HCT116 (cell line): ENCODE results near the gene FAM163B. TPM values are rescaled to one million over a fixed set of nuclear protein-coding genes. Genes with fewer than 3 reads are reported as not detected.

Experiments
- ATAC-seq: fragments of 200-7000 bp; cut with Tn5 transposase; 2 replicates; pipeline ENCODE4 v1.9.1; 2020; ENCODE audit warnings: mild to moderate bottlenecking, moderate library complexity
- BruUV-seq: library from RNA; stranded (reverse); fragments of 400-500 nt; replicated peaks from 2 replicates; lab custom pipeline; 2021; lab: Mats Ljungman, UMichigan
- CTCF ChIA-PET: fragments of 300-600 bp; sonication (Branson Sonifier 250); formaldehyde crosslinking; loops from one replicate; lab custom pipeline; 2021; ENCODE audit warnings: antibody characterized with exemption; lab: Charles Lee
- POLR2A ChIA-PET: fragments of 300-600, 350-600 bp; sonication (Branson Sonifier 250); formaldehyde crosslinking; loops from one replicate; lab custom pipeline; 2021; ENCODE audit warnings: antibody characterized with exemption; lab: Charles Lee
- RAD21 ChIA-PET, 2 experiments: fragments of 300-600 bp; sonication (Branson Sonifier 250); formaldehyde crosslinking; loops; one replicate each; lab custom pipeline; 2023; ENCODE audit warnings: low total read pairs in 2 of 2; ENCODE audit not compliant: uncharacterized antibody in 2 of 2, unreplicated experiment in 2 of 2, low non-redundant PET in 1 of 2; lab: Charles Lee
- DNase-seq: peaks from one replicate; pipeline ENCODE4 v3.0.0-alpha.2; 2010; ENCODE audit warnings: low read depth, low spot score
- H2AFZ ChIP-seq: fragments of 200-600 bp; shearing (Covaris generic), sonication (generic); 2 replicates; pipeline ENCODE4 v1.6.1; 2017; ENCODE audit warnings: low read depth, mixed run types, mixed read lengths, antibody characterized with exemption, low read length; ENCODE audit not compliant: poor library complexity, severe bottlenecking
- H3K27ac ChIP-seq: 2 replicates; pipeline ENCODE4 v1.5.1; 2012; ENCODE audit warnings: low read depth, low read length
- H3K27me3 ChIP-seq: fragments of 200-600 bp; sonication (generic); 2 replicates; pipeline ENCODE4 v1.6.1; 2016; ENCODE audit warnings: mixed run types, low read length, mixed read lengths; ENCODE audit not compliant: insufficient read depth
- H3K36me3 ChIP-seq, 2 experiments: fragments of 200-500 bp in 1 of 2; fragments of 200-600 bp in 1 of 2; sonication (Bioruptor generic) in 1 of 2; sonication (generic) in 1 of 2; 2 replicates each; pipeline versions ENCODE4 v1.5.1 to v1.6.1; 2014 to 2016; ENCODE audit warnings: low read length in 2 of 2, inconsistent platforms in 1 of 2, mixed read lengths in 1 of 2, mixed run types in 1 of 2; ENCODE audit not compliant: insufficient read depth in 2 of 2, control insufficient read depth in 1 of 2
- H3K4me1 ChIP-seq, 2 experiments: fragments of 200-600 bp in 1 of 2; sonication (generic) in 1 of 2; 2 replicates each; pipeline versions ENCODE4 v1.5.1 to v1.6.1; 2012 to 2017; ENCODE audit warnings: low read length in 2 of 2, inconsistent platforms in 1 of 2, mild to moderate bottlenecking in 1 of 2, mixed read lengths in 1 of 2, mixed run types in 1 of 2, moderate library complexity in 1 of 2; ENCODE audit not compliant: insufficient read depth in 2 of 2, control insufficient read depth in 1 of 2
- H3K4me2 ChIP-seq: fragments of 200-600 bp; sonication (generic); 2 replicates; pipeline ENCODE4 v1.6.1; 2017; ENCODE audit warnings: mixed run types, low read length, mixed read lengths
- H3K4me3 ChIP-seq, 2 experiments: fragments of 200-600 bp in 1 of 2; sonication (generic) in 1 of 2; replicated peaks in 1 of 2; 2 replicates each; pipeline ENCODE4 v1.5.1; 2011 to 2016; ENCODE audit warnings: low read length in 2 of 2, control low read depth in 1 of 2, low read depth in 1 of 2, mild to moderate bottlenecking in 1 of 2, mixed read lengths in 1 of 2, mixed run types in 1 of 2
- H3K79me2 ChIP-seq: fragments of 200-600 bp; sonication (generic); 2 replicates; pipeline ENCODE4 v1.6.1; 2017; ENCODE audit warnings: mild to moderate bottlenecking, mixed run types, low read length, moderate library complexity, mixed read lengths; ENCODE audit not compliant: insufficient read depth
- H3K9ac ChIP-seq: fragments of 200-600 bp; sonication (generic); 2 replicates; pipeline ENCODE4 v1.6.1; 2016; ENCODE audit warnings: low read length, mixed read lengths
- H3K9me2 ChIP-seq: fragments of 200-600 bp; sonication (generic), shearing (Covaris generic); 2 replicates; pipeline ENCODE4 v1.6.1; 2017; ENCODE audit warnings: mixed run types, mild to moderate bottlenecking, moderate library complexity; ENCODE audit not compliant: insufficient read depth
- H3K9me3 ChIP-seq, 2 experiments: fragments of 200-500 bp in 1 of 2; fragments of 200-600 bp in 1 of 2; sonication (Bioruptor generic) in 1 of 2; sonication (generic) in 1 of 2; 2 replicates each; pipeline ENCODE4 v1.6.1; 2014 to 2017; ENCODE audit warnings: low read length in 2 of 2, mixed read lengths in 2 of 2, inconsistent platforms in 1 of 2, low read depth in 1 of 2, mild to moderate bottlenecking in 1 of 2, mixed run types in 1 of 2, moderate library complexity in 1 of 2; ENCODE audit not compliant: control insufficient read depth in 1 of 2, insufficient read depth in 1 of 2
- H4K20me1 ChIP-seq: fragments of 200-600 bp; sonication (generic), shearing (Covaris generic); 2 replicates; pipeline ENCODE4 v1.6.1; 2017; ENCODE audit warnings: mixed run types, mild to moderate bottlenecking, moderate library complexity; ENCODE audit not compliant: insufficient read depth
- CBX3 ChIP-seq: IDR thresholded peaks from 2 replicates; pipeline ENCODE4 v1.6.1; 2012; ENCODE audit warnings: low read depth
- CEBPB ChIP-seq: IDR thresholded peaks from 2 replicates; pipeline ENCODE4 v1.6.1; 2012; ENCODE audit warnings: low read depth
- CTCF ChIP-seq, 3 experiments: fragments of 200-600 bp in 1 of 3; sonication (generic) in 1 of 3; IDR thresholded peaks in 2 of 3; conservative IDR thresholded peaks in 1 of 3; 2 replicates each; pipeline ENCODE4 v1.5.1; 2012 to 2017; ENCODE audit warnings: low read depth in 2 of 3, low read length in 2 of 3, antibody characterized with exemption in 1 of 3, borderline replicate concordance in 1 of 3, control low read depth in 1 of 3, mild to moderate bottlenecking in 1 of 3, mixed read lengths in 1 of 3, mixed run types in 1 of 3, moderate library complexity in 1 of 3; ENCODE audit not compliant: insufficient read depth in 1 of 3
- EZH2 ChIP-seq: fragments of 200-600 bp; sonication (generic); IDR thresholded peaks from 2 replicates; pipeline ENCODE4 v1.6.1; 2017; ENCODE audit warnings: antibody characterized with exemption, mixed run types
- EZH2phosphoT487 ChIP-seq: fragments of 200-600 bp; IDR thresholded peaks from 2 replicates; pipeline ENCODE4 v1.6.1; 2018; ENCODE audit warnings: antibody characterized with exemption, borderline replicate concordance
- JUND ChIP-seq: IDR thresholded peaks from 2 replicates; pipeline ENCODE4 v1.6.1; 2012
- MAX ChIP-seq: IDR thresholded peaks from 2 replicates; pipeline ENCODE4 v1.6.1; 2012
- POLR2A ChIP-seq: IDR thresholded peaks from 2 replicates; pipeline ENCODE4 v1.7.0; 2011; ENCODE audit warnings: borderline replicate concordance; ENCODE audit not compliant: insufficient read depth, insufficient read length; ENCODE audit errors: extremely low read depth
- POLR2AphosphoS5 ChIP-seq: IDR thresholded peaks from 2 replicates; pipeline ENCODE4 v1.6.1; 2011; ENCODE audit warnings: mild to moderate bottlenecking, low read depth, low read length, moderate library complexity
- RAD21 ChIP-seq: IDR thresholded peaks from 2 replicates; pipeline ENCODE4 v1.6.1; 2012; ENCODE audit warnings: low read depth, mild to moderate bottlenecking
- REST ChIP-seq: IDR thresholded peaks from 2 replicates; pipeline ENCODE4 v1.6.1; 2012; ENCODE audit warnings: low read depth
- SIN3A ChIP-seq: IDR thresholded peaks from 2 replicates; pipeline ENCODE4 v1.6.1; 2012; ENCODE audit warnings: low read depth
- SRF ChIP-seq: IDR thresholded peaks from 2 replicates; pipeline ENCODE4 v1.6.1; 2012; ENCODE audit warnings: low read depth
- ZNF274 ChIP-seq: fragments of 200-500 bp; sonication (Bioruptor generic); IDR thresholded peaks from 2 replicates; pipeline ENCODE4 v1.6.1; 2014; ENCODE audit warnings: mild to moderate bottlenecking, low read depth, low read length, inconsistent platforms
- intact Hi-C: fragments of 100-400 bp; cut with micrococcal nuclease; formaldehyde crosslinking; loops from 2 replicates; pipeline ENCODE4 v1.10.0; 2022
- total RNA-seq: library from RNA; stranded (reverse); gene quantifications from one replicate; pipeline ENCODE4 v1.2.1, GENCODE V29; 2021; ENCODE audit not compliant: unreplicated experiment

The FAM163B gene
- total RNA-seq, 1 experiment from 2014 or later, result not detected

- intact Hi-C loops, result no loop called here
- POLR2A ChIA-PET, result no interaction called here
Measured at GRCh38 chr9:133612051-133612450, 2.9 kb upstream of the FAM163B start.

More at GRCh38 chr9:133612051-133612450, 2.9 kb upstream of the FAM163B start:
- Histone ChIP-seq H3K4me1 (no peaks in the 10 kb centered on the region), H4K20me1 (no peaks in the 10 kb centered on the region), H3K27ac (no peak overlapping the region), H3K79me2 (no peaks in the 10 kb centered on the region), H3K4me2 (no peak overlapping the region), H3K36me3 (no peaks in the 10 kb centered on the region), H3K27me3 (peaks cover 80% of the 10 kb centered on the region), H2AFZ (no peak overlapping the region), H3K9me3 (no peaks in the 10 kb centered on the region), H3K9me2 (no peaks in the 10 kb centered on the region), H3K9ac (no peak overlapping the region), H3K4me3 (no peak overlapping the region)
- BruUV-seq, result no TSS peak
- ATAC-seq (no peak), DNase-seq (no peak)
- TF ChIP-seq CTCF (IDR thresholded peaks at IDR 0.05 in 2 of 3, conservative IDR thresholded peaks at IDR 0.05 in 1 of 3; ENCODE audit: borderline replicate concordance in 1 of 3, insufficient read depth in 1 of 3, low read depth in 2 of 3, low read length in 2 of 3) (no peak), ZNF274 (no peak), POLR2AphosphoS5 (no peak), CBX3 (no peak), SRF (no peak), RAD21 (no peak), MAX (no peak), SIN3A (no peak), POLR2A (no peak), EZH2phosphoT487 (no peak), EZH2 (no peak), JUND (no peak), CEBPB (no peak), REST (no peak)
- CTCF ChIA-PET, result no interaction called here
- RAD21 ChIA-PET, result no interaction called here
